HG03439 (cell line): ENCODE data around the gene SPACA7.

ENCODE experiments used
- ATAC-seq: cut with Tn5 transposase; IDR thresholded peaks from one replicate; pipeline ENCODE4 v1.9.1; 2021; ENCODE audit warnings: mild to moderate bottlenecking, moderate library complexity; ENCODE audit not compliant: unreplicated experiment

The SPACA7 gene

GRCh38 chr13:112462408-112462807, 86.3 kb downstream of the SPACA7 start:
- ATAC-seq: no peak

- no peak for ATAC-seq
These were observed 88.6 kb downstream of the SPACA7 start for GRCh38 chr13:112464720-112465119.

GRCh38 chr13:112465251-112466131, 89.3 kb downstream of the SPACA7 start:
- ATAC-seq: no peak

- no peak for ATAC-seq
These were observed 90.2 kb downstream of the SPACA7 start for GRCh38 chr13:112466132-112467058.

GRCh38 chr13:112467236-112467635, 91.1 kb downstream of the SPACA7 start:
- no peak for ATAC-seq

- no peak for ATAC-seq
These were observed 91.9 kb downstream of the SPACA7 start for GRCh38 chr13:112468069-112468468.

- no peak for ATAC-seq
These were observed 93.1 kb downstream of the SPACA7 start for GRCh38 chr13:112469071-112469745.

- no peak for ATAC-seq
These were observed 97.7 kb downstream of the SPACA7 start for GRCh38 chr13:112473818-112474217.

GRCh38 chr13:112474869-112475268, 98.7 kb downstream of the SPACA7 start:
- ATAC-seq: no peak

- ATAC-seq: no peak
These were observed 99.7 kb downstream of the SPACA7 start for GRCh38 chr13:112475889-112476288.

GRCh38 chr13:112477070-112477619, 101.0 kb downstream of the SPACA7 start:
- no peak for ATAC-seq

GRCh38 chr13:112479389-112479788, 103.2 kb downstream of the SPACA7 start:
- ATAC-seq: no peak

GRCh38 chr13:112481458-112481857, 105.3 kb downstream of the SPACA7 start:
- no peak for ATAC-seq

- ATAC-seq: no peak
These were observed 107.1 kb downstream of the SPACA7 start for GRCh38 chr13:112483299-112483698.
